Type B pancreatic cell (in vitro differentiated cells): ENCODE results near the gene PALMD. TPM values are rescaled to one million over a fixed set of nuclear protein-coding genes. Genes with fewer than 3 reads are reported as not detected.

Source experiments
- DNase-seq: peaks from one replicate; pipeline ENCODE4 v3.0.0; 2021; ENCODE audit warnings: mixed read lengths; ENCODE audit not compliant: unreplicated experiment; ENCODE audit errors: extremely low spot score
- H3K27ac Mint-ChIP-seq: 2 replicates; pipeline ENCODE4 v1.8.0; 2021; ENCODE audit warnings: mild to moderate bottlenecking, mixed read lengths
- H3K27me3 Mint-ChIP-seq: 2 replicates; pipeline ENCODE4 v1.8.0; 2021; ENCODE audit warnings: mixed read lengths
- H3K36me3 Mint-ChIP-seq: 2 replicates; pipeline ENCODE4 v1.8.0; 2021; ENCODE audit warnings: mixed read lengths
- H3K4me1 Mint-ChIP-seq: one replicate; pipeline ENCODE4 v1.8.0; 2021; ENCODE audit warnings: mixed read lengths; ENCODE audit not compliant: unreplicated experiment
- H3K4me3 Mint-ChIP-seq: 2 replicates; pipeline ENCODE4 v1.8.0; 2021; ENCODE audit warnings: mild to moderate bottlenecking, mixed read lengths
- H3K9me3 Mint-ChIP-seq: 2 replicates; pipeline ENCODE4 v1.8.0; 2021; ENCODE audit warnings: mixed read lengths
- total RNA-seq: library from RNA; stranded (reverse); gene quantifications from 2 replicates; pipeline ENCODE4 v1.2.1, GENCODE V29; 2021; ENCODE audit warnings: low replicate concordance
- TF ChIP-seq, protein P1 (sequence below): fragments of 200-600 bp; sonication (generic); conservative IDR thresholded peaks from 2 replicates; pipeline ENCODE4 v1.5.0; 2021; ENCODE audit warnings: antibody characterized with exemption, mild to moderate bottlenecking

The PALMD gene
- total RNA-seq, 1 donor from 2014 or later, result 2.0 TPM

DNA sequence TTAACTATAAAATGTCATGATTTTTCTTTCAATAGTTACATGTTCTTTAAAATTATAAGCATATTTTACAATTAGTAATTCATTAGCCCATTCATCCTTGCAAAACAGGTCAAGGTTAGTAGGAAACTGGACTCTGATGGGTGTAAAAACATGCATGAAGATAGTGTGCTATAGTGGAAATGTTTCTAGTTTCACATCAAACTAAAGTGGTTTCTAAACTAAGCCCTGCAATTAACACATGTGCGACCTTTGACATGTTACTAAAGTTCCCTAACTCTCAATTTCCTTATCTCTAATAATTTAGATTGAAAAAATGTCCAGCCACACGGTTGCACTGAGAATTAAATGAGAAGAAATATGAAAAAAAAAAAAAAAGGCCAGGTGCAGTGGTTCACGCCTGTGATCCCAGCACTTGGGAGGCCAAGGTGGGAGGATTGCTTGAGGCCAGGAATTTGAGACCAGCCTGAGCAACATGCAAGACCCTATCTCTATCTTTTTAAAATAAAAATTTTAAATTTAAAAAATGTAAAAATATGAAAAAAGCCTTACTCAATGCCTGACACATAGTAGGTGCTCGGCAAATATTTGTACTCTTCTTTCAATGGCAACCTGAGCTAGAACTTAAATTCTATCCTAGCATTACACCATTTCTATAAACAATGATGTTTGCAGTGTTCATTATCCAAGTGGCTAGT, 44.1 kb upstream of the PALMD start:
- TF ChIP-seq, protein P1, sequence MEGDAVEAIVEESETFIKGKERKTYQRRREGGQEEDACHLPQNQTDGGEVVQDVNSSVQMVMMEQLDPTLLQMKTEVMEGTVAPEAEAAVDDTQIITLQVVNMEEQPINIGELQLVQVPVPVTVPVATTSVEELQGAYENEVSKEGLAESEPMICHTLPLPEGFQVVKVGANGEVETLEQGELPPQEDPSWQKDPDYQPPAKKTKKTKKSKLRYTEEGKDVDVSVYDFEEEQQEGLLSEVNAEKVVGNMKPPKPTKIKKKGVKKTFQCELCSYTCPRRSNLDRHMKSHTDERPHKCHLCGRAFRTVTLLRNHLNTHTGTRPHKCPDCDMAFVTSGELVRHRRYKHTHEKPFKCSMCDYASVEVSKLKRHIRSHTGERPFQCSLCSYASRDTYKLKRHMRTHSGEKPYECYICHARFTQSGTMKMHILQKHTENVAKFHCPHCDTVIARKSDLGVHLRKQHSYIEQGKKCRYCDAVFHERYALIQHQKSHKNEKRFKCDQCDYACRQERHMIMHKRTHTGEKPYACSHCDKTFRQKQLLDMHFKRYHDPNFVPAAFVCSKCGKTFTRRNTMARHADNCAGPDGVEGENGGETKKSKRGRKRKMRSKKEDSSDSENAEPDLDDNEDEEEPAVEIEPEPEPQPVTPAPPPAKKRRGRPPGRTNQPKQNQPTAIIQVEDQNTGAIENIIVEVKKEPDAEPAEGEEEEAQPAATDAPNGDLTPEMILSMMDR, result no peak
- no peak overlapping the region for H3K4me3 Mint-ChIP-seq
- H3K4me1 Mint-ChIP-seq, result no peaks in the 10 kb centered on the region
- no peak for DNase-seq
- H3K27me3 Mint-ChIP-seq, result no peaks in the 10 kb centered on the region
- H3K36me3 Mint-ChIP-seq, result no peaks in the 10 kb centered on the region
- H3K9me3 Mint-ChIP-seq, result no peaks in the 10 kb centered on the region
- no peak overlapping the region for H3K27ac Mint-ChIP-seq

DNA sequence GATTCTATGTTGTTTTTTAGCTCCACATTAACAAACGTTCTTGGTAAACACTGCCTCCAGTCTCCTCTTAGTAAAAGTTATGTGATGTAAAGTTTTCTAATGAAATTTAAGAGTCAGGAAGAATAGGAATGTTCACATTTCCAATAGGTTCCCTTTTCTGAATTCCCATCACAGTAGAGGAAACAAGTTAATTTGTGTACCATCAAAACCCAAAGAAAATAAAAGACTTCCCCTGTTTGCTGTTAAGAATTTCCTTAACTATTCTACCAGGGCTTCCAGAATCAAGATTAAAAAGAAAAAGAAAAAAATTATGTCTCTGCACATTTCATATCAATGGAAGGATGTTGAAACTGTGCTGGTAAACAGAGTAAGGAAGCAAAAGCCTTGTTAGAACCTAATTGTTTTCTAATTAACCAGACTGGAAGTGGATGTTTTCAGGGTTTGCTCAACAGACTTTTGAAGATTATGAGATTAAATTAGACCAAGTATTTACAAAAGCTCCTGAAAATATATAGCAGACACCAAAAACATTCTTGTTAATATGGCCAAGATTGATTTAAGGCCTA, 43.4 kb upstream of the PALMD start:
- Mint-ChIP-seq H3K9me3 (no peaks in the 10 kb centered on the region), H3K4me1 (no peaks in the 10 kb centered on the region), H3K36me3 (no peaks in the 10 kb centered on the region), H3K4me3 (no peak overlapping the region), H3K27ac (no peak overlapping the region), H3K27me3 (no peaks in the 10 kb centered on the region)
- TF ChIP-seq, protein P1, result no peak
- DNase-seq, result no peak

DNA sequence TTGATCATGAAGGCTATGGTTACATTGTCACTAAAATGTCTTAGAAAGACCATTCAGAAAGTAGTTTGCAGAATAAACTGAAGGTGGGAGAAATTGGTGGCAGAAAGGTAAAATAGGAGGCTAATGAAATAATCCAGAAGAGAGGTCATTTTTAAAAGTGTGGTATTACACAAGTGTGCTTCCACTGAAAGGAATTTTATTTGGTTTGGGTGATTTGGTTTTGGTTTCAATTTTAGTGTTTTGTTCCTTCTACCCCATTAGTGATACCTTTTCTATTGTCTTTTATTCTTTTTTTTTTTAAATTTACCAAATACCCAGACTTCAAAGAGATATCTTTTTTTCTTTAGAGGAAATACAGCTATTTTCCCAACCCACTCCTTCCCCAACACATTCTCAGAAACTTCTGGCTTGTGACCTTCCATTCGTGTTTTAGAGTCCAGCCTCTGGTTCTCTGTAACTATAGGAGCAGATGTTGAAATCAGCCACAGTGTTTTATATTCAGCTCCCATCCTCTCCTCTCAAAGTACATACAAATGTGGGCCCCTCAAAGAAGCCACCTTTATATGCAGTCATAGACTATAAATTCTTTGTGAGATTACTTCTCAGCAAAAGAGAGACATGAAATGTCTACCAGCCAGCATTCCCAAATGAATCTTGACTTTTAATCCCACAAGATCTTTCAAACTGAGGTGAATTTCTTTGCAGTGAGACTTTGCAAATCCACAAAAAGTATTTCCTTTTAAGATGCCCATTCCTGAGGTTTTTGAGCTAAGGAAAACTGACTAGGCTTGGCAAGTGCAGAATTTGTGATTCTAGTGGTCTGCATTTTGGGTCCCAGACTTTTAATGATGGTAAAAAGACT, 42.0 kb upstream of the PALMD start:
- H3K36me3 Mint-ChIP-seq, result no peaks in the 10 kb centered on the region
- H3K27me3 Mint-ChIP-seq, result no peaks in the 10 kb centered on the region
- no peak overlapping the region for H3K4me3 Mint-ChIP-seq
- TF ChIP-seq, protein P1, result no peak
- no peak for DNase-seq
- peaks cover 6% of the 10 kb centered on the region for H3K9me3 Mint-ChIP-seq
- H3K27ac Mint-ChIP-seq, result no peak overlapping the region
- no peaks in the 10 kb centered on the region for H3K4me1 Mint-ChIP-seq

DNA sequence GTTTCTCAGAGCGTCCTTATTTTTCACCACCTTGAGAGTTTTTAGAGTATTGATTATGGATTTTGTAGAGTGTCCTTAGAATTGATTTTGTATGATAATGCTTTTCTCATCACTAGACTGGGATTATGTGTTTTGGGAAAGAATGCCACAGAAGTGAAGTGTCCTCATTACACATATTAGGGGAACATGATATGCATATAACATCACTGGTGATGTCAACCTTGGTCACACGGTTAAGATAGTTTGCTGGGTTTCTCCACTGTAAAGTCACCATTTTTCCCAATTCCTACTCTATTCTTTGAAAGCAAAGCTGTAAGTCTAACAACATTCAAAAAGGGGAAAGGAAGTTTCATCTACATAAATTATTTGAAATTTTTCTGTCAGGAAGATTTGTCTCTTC, 39.6 kb upstream of the PALMD start:
- TF ChIP-seq, protein P1, result no peak

DNA sequence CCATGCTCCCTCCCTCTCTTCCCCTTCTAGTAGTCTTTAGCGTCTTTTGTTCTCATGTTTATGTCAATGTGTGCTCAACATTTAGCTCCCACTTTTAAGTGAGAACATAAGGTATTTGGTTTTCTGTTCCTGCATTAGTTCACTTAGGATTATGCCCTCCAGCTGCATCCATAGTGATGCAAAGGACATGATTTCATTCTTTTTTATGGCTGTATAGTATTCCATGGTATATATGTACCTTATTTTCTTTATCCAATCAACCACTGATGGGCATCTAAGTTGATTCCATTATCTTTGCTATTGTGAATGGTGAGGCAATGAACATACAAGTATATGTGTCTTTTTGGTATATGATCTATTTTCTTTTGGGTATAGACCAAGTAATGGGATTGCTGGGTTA, 38.3 kb upstream of the PALMD start:
- no peak for DNase-seq
- H3K36me3 Mint-ChIP-seq, result no peaks in the 10 kb centered on the region
- H3K4me1 Mint-ChIP-seq, result no peaks in the 10 kb centered on the region
- no peak overlapping the region for H3K4me3 Mint-ChIP-seq
- H3K27me3 Mint-ChIP-seq, result no peaks in the 10 kb centered on the region
- peaks cover 6% of the 10 kb centered on the region for H3K9me3 Mint-ChIP-seq
- TF ChIP-seq, protein P1, result no peak
- no peak overlapping the region for H3K27ac Mint-ChIP-seq

More for the DNA sequence above, 39.6 kb upstream of the PALMD start:
- no peak overlapping the region for H3K27ac Mint-ChIP-seq
- peaks cover 6% of the 10 kb centered on the region for H3K9me3 Mint-ChIP-seq
- H3K4me1 Mint-ChIP-seq, result no peaks in the 10 kb centered on the region
- DNase-seq, result no peak
- no peaks in the 10 kb centered on the region for H3K36me3 Mint-ChIP-seq
- no peak overlapping the region for H3K4me3 Mint-ChIP-seq
- H3K27me3 Mint-ChIP-seq, result no peaks in the 10 kb centered on the region
